ENCODE data around the gene TMEM169.

Gene TMEM169

GRCh38 chr2:216104691-216105090 lies 23.0 kb downstream of the TMEM169 start:
- no peak for DNase-seq (ENCODE audit: low spot score)

DNA sequence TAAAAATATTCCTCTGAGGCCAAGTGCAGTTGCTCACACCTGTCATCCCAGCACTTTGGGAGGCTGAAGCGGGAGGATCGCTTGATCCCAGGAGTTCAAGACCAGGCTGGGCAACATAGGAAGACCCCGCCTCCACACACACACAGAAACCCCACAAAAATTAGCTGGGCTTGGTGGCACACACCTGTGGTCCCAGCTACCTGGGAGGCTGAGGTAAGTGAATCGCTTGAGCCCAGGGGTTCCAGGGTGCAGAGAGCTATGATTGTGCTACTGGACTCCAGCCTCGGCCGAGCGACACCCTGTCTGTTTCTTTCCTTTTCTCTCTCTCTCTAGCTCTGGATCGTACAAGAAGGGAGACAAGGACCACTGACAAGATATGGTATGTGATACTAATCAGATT lies 25.6 kb downstream of the TMEM169 start:
- DNase-seq (ENCODE audit: low spot score), result no peak

- DNase-seq (ENCODE audit: low spot score), result peak; percentile 34
Observed at GRCh38 chr2:216107760-216108159, 26.0 kb downstream of the TMEM169 start.

GRCh38 chr2:216108310-216108966 lies 26.7 kb downstream of the TMEM169 start:
- peak; percentile 22 for DNase-seq (ENCODE audit: low spot score)

DNA sequence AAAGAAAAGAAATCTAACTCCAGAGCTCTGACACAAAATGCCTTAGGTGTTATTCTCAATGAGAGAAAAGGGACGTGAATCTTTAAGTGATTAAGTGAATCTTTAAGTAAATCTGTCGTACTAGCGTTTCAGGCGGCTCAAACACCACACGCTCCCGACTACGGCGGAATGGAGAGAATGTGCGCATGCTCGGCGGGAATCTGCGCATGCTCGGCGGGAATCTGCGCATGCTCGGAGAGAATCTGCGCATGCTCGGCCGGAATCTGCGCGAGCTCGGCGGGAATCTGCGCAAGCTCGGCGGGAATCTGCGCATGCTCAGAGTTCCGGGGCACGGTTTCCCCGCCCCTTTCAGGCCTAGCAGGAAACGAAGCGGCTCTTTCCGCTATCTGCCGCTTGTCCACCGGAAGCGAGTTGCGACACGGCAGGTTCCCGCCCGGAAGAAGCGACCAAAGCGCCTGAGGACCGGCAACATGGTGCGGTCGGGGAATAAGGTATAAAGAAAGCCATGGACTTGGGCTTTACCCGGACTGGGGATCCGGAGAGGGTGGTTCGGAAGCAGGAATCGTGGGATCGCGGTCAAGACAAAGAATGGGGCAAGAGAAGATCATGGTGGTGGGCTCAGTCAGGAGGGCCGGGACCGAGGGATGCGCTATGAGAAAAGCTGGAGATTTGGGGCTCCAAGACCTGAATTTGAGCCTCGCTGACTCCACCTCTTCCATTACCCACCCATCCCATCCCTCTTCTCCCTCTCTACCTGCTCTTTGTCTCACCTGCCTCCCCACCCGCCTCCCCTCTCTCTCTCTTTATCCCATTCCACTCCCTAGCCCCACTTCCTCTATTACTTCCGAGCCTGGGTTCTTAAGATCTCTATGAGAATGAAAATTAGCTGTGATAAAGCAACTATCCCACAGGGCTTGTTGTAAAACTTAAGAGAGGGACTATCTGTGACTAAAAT lies 27.5 kb downstream of the TMEM169 start, which contains the start of gene XRCC5:
Gene XRCC5, plus strand, starts transcription at position 382 of the 955 bp plus-strand sequence. Its CDS starts 89 bp downstream, at position 471.
- peak; percentile 98 for DNase-seq (ENCODE audit: low spot score)

GRCh38 chr2:216109962-216110614 lies 28.4 kb downstream of the TMEM169 start:
- DNase-seq (ENCODE audit: low spot score), result peak; percentile 47

DNA sequence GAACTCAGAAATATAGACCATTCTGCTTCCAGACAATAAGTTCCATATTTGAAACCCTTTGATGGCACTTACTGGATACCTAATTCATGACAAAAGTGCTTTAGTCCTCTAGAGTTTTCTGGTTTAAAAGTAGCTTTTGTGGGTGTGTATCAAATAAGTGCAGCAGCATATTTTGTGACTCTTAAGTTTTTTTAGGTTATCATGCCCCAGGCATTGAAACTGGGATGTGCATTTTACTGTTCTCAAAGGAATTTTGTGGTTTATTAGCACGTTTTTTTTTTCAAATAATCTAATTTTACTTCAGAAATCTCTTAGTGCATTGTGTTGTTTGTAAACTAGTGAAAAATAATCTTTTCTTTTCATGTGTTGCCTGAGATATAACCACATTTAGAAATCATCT lies 28.9 kb downstream of the TMEM169 start:
- no peak for DNase-seq (ENCODE audit: low spot score)

DNA sequence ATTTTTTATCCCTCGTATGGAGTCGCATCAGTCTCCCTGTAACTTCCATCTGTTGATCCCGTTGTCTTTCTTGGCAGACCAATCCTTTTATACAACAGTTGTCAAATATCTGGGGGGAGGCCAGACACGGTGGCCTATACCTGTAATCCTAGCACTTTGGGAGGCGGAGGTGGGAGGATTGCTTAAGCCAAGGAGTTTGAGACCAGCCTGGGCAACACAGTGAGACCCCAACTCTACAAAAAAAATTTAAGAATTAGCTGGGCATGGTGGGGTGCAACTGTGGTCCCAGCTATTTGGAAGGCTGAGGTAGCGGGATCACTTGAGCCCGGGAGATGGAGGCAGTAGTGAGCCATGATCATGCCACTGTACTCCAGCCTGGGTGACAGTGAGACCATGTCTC lies 29.4 kb downstream of the TMEM169 start:
- no peak for DNase-seq (ENCODE audit: low spot score)

DNA sequence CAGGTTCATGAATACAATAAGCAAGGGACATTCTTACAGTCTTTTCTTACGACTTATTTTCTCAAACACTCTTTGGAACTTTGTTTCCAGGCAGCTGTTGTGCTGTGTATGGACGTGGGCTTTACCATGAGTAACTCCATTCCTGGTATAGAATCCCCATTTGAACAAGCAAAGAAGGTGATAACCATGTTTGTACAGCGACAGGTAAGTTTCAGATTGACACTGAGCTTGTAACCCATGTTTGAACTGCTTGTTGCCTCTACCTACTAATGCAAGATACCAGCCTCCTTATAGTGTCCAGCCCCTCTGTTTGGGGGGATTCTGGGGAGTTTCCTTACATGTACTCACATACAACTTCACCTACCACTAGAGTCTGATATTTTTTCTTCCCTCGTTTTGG lies 31.2 kb downstream of the TMEM169 start:
- DNase-seq (ENCODE audit: low spot score), result no peak

- DNase-seq (ENCODE audit: low spot score), result no peak
Observed at GRCh38 chr2:216113572-216113971, 31.9 kb downstream of the TMEM169 start.

GRCh38 chr2:216114382-216114713 lies 32.6 kb downstream of the TMEM169 start:
- DNase-seq (ENCODE audit: low spot score), result no peak

- peak; percentile 99 for DNase-seq (ENCODE audit: low spot score)
Observed at GRCh38 chr2:216114714-216115531, 33.2 kb downstream of the TMEM169 start.

- no peak for DNase-seq (ENCODE audit: low spot score)
Observed at GRCh38 chr2:216116418-216116817, 34.7 kb downstream of the TMEM169 start.

DNA sequence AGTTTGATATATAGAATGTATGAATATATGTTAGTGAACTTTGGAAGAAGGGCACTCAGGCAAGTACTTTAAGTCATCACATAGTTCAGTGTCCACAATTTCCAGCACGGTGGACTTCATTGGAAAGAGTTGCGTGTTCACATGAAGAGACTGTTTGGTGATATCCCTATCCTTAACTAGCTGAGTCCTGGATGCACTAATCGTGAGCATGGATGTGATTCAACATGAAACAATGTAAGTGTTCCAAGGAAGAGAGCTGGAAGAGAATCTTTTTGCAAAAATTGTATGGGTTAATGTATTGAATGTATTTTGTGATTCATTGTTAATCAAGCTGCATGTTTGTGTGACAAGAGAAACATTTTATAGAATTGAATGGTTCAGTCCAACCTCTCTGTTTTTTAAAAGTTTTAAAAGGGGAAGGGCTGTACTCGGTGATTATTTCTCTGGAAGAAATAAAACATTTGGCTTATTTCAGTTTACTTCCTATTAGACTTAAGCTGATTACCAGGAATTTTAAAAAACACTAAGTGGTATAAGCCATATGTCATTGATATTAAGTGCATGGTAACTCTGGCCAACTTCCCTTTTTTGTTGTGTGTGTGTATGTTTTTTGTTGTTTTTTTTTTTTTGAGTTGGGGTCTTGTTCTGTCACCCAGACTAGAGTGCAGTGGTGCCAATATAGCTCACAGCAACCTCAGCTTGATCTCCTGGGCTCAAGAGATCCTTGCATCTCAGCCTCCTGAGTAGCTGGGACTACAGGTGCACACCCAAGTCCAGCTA lies 36.0 kb downstream of the TMEM169 start:
- DNase-seq (ENCODE audit: low spot score), result no peak

DNA sequence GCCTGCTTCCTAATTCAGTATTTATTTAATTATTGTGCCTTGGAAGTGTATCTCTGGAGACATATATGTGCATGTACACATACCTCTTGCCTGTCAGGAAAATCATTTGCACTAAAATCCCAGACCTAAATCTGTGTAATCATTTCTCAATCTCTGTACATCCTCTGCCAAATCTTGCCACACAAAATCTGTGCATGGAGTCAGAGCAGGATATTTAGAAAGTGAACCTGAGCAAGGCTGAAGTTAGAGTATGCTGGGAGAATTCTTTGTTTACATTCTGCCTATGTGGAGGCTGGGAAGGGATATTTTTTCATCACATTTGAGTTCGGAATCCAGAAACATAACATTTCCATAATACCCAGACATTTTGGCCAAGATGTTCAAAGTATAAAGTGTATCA lies 36.8 kb downstream of the TMEM169 start:
- DNase-seq (ENCODE audit: low spot score), result no peak

DNA sequence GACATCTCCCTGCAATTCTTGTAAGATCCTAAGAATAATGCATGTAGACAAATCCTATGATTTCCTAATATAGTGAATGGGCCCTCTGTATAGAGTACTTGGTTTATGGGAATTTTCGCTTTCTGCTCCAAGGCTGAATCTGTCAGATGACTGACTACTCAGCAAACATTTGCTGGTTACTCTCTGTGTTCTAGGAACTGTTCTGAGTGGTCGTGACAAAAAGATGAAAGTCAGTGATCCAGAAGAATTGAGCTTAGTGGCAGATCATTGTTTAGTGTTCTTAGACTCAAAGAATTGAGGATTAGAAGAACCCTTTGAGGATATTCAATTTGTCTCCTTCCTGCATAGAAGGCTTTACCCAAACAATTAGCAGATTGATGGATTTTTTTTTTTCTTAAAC lies 37.4 kb downstream of the TMEM169 start:
- DNase-seq (ENCODE audit: low spot score), result no peak

DNA sequence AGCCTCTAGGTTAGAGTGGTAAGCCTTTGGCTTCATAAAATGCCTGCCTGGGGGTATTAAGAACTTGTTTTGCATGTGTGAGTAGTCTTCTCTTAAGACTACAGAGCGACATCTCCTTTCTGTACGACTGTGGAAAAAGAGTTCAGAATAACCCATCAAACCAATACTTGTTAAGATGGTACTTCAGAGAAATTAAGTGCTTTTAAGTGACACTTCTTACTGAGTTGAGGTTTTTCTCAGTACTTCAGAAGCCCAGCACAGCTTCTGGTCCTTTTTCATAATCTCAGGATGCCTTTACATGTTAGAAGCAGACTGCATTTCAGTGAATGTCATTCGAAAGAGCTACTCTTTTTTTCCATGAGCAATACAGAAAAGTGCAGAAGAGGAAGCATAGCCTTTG lies 38.3 kb downstream of the TMEM169 start:
- DNase-seq (ENCODE audit: low spot score), result no peak

- DNase-seq (ENCODE audit: low spot score), result no peak
Observed at GRCh38 chr2:216121255-216121654, 39.5 kb downstream of the TMEM169 start.

DNA sequence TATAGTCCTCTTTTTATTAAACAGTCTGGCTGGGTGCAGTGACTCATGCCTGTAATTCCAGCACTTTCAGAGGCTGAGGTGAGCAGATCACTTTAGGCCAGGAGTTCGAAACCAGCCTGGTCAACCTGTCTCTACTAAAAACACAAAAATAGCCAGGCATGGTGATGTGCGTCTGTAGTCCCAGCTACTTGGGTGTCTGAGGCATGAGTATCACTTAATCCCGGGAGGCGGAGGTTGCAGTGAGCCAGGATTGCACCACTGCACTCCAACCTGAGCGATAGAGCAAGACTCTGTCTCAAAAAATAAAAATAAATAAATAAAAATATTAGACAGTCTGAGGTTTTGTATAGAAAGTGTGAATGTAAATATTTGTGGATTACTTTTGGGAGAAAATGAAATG lies 45.2 kb downstream of the TMEM169 start:
- DNase-seq (ENCODE audit: low spot score), result no peak

DNA sequence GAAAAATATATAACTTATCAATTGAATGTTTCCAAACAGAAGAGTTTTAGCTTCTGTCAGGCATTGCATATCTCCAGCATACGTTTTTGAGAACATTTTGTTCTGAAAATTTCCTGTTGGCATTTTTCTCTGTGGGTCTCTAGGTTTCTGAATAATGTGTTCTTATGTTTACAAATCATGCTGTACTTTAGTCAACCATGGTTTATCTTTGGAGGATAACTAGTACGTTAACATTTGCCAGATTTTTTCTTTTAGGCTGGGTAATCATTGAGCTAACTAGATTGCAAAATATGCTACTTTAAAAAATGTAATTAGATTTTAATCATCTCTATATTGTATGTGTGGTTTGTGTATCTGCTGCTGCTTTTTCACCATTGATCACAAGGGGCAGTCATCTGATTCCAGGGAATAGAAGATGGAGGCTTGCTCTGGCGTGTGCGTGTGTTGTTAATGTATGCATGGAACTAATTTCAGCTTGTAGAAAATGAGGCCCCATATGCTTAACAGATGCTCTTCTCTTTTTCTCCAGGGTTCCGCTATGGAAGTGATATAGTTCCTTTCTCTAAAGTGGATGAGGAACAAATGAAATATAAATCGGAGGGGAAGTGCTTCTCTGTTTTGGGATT lies 48.7 kb downstream of the TMEM169 start:
- no peak for DNase-seq (ENCODE audit: low spot score)
